MG63 (cell line): ENCODE measurements around the gene C1QTNF6. TPM values are rescaled to one million over a fixed set of nuclear protein-coding genes. Genes with fewer than 3 reads are reported as not detected.

ENCODE experiments used
- DNase-seq: peaks from one replicate; pipeline ENCODE4 v3.0.0-alpha.2; 2020
- H3K27me3 ChIP-seq: fragments of 250-450 bp; sonication (Bioruptor Pico); 2 replicates; pipeline ENCODE4 v1.5.1; 2020; ENCODE audit warnings: mild to moderate bottlenecking, moderate library complexity
- H3K36me3 ChIP-seq: fragments of 250-450 bp; sonication (Bioruptor Pico); 2 replicates; pipeline ENCODE4 v1.5.1; 2020; ENCODE audit warnings: mild to moderate bottlenecking, moderate library complexity
- H3K4me3 ChIP-seq: fragments of 250-450 bp; sonication (Bioruptor Pico); 2 replicates; pipeline ENCODE4 v1.5.1; 2020; ENCODE audit warnings: mild to moderate bottlenecking, moderate library complexity
- H3K9me3 ChIP-seq: fragments of 250-450 bp; sonication (Bioruptor Pico); 2 replicates; pipeline ENCODE4 v1.5.1; 2020; ENCODE audit warnings: mild to moderate bottlenecking, moderate library complexity
- total RNA-seq: library from RNA; depleted of rRNA; stranded (reverse); fragments of >200 nt; shearing (Covaris generic); gene quantifications from 2 replicates; pipeline ENCODE4 v1.2.3, GENCODE V29; 2014; ENCODE audit warnings: low replicate concordance

Gene C1QTNF6
- total RNA-seq, 1 experiment from 2014 or later = 3.9 TPM

GRCh38 chr22:37186228-37186996 lies 1.6 kb downstream of the C1QTNF6 start:
- no peaks in the 10 kb centered on the region for H3K27me3 ChIP-seq
- no peak for DNase-seq
- no peak overlapping the region for H3K4me3 ChIP-seq
- no peaks in the 10 kb centered on the region for H3K9me3 ChIP-seq
- H3K36me3 ChIP-seq = no peaks in the 10 kb centered on the region

- no peak for DNase-seq
- H3K27me3 ChIP-seq = no peaks in the 10 kb centered on the region
- no peaks in the 10 kb centered on the region for H3K9me3 ChIP-seq
- H3K36me3 ChIP-seq = no peaks in the 10 kb centered on the region
- H3K4me3 ChIP-seq = no peak overlapping the region
Observed at GRCh38 chr22:37185646-37186227, 2.3 kb downstream of the C1QTNF6 start.

GRCh38 chr22:37184816-37185541 lies 3.1 kb downstream of the C1QTNF6 start:
- Histone ChIP-seq H3K36me3 (no peaks in the 10 kb centered on the region), H3K9me3 (no peaks in the 10 kb centered on the region), H3K27me3 (no peaks in the 10 kb centered on the region), H3K4me3 (no peak overlapping the region)
- DNase-seq = no peak

- Histone ChIP-seq H3K36me3 (no peaks in the 10 kb centered on the region), H3K4me3 (no peak overlapping the region)
Observed at GRCh38 chr22:37184380-37184755, 3.7 kb downstream of the C1QTNF6 start.

GRCh38 chr22:37183432-37184379 lies 4.3 kb downstream of the C1QTNF6 start:
- Histone ChIP-seq H3K36me3 (no peaks in the 10 kb centered on the region), H3K9me3 (no peaks in the 10 kb centered on the region), H3K27me3 (no peaks in the 10 kb centered on the region), H3K4me3 (no peak overlapping the region)
- no peak for DNase-seq

More at GRCh38 chr22:37184380-37184755, 3.7 kb downstream of the C1QTNF6 start:
- no peak for DNase-seq
- Histone ChIP-seq H3K27me3 (no peaks in the 10 kb centered on the region), H3K9me3 (no peaks in the 10 kb centered on the region)

- Histone ChIP-seq H3K27me3 (no peaks in the 10 kb centered on the region), H3K9me3 (no peaks in the 10 kb centered on the region), H3K36me3 (no peaks in the 10 kb centered on the region), H3K4me3 (no peak overlapping the region)
- DNase-seq = no peak
Observed at GRCh38 chr22:37182949-37183245, 5.2 kb downstream of the C1QTNF6 start.

GRCh38 chr22:37182101-37182948 lies 5.7 kb downstream of the C1QTNF6 start:
- no peaks in the 10 kb centered on the region for H3K27me3 ChIP-seq
- no peaks in the 10 kb centered on the region for H3K9me3 ChIP-seq
- DNase-seq = no peak
- H3K36me3 ChIP-seq = no peaks in the 10 kb centered on the region
- no peak overlapping the region for H3K4me3 ChIP-seq

GRCh38 chr22:37181681-37182080 lies 6.4 kb downstream of the C1QTNF6 start:
- Histone ChIP-seq H3K4me3 (no peak overlapping the region), H3K36me3 (no peaks in the 10 kb centered on the region), H3K27me3 (no peaks in the 10 kb centered on the region), H3K9me3 (no peaks in the 10 kb centered on the region)
- no peak for DNase-seq

- Histone ChIP-seq H3K27me3 (no peaks in the 10 kb centered on the region), H3K36me3 (no peaks in the 10 kb centered on the region), H3K4me3 (no peak overlapping the region), H3K9me3 (no peaks in the 10 kb centered on the region)
- no peak for DNase-seq
Observed at GRCh38 chr22:37180531-37181231, 7.4 kb downstream of the C1QTNF6 start.

GRCh38 chr22:37179622-37180420 lies 8.2 kb downstream of the C1QTNF6 start:
- no peaks in the 10 kb centered on the region for H3K27me3 ChIP-seq
- no peaks in the 10 kb centered on the region for H3K9me3 ChIP-seq
- H3K4me3 ChIP-seq = no peak overlapping the region
- DNase-seq = no peak
- H3K36me3 ChIP-seq = no peaks in the 10 kb centered on the region

- H3K4me3 ChIP-seq = no peak overlapping the region
- no peak for DNase-seq
- no peaks in the 10 kb centered on the region for H3K27me3 ChIP-seq
- no peaks in the 10 kb centered on the region for H3K36me3 ChIP-seq
- no peaks in the 10 kb centered on the region for H3K9me3 ChIP-seq
Observed at GRCh38 chr22:37179126-37179470, 8.9 kb downstream of the C1QTNF6 start.

- H3K36me3 ChIP-seq = no peaks in the 10 kb centered on the region
- H3K4me3 ChIP-seq = no peak overlapping the region
- no peaks in the 10 kb centered on the region for H3K27me3 ChIP-seq
- no peaks in the 10 kb centered on the region for H3K9me3 ChIP-seq
- DNase-seq = no peak
Observed at GRCh38 chr22:37178350-37179125, 9.5 kb downstream of the C1QTNF6 start.

GRCh38 chr22:37177755-37178154 lies 10.3 kb downstream of the C1QTNF6 start:
- Histone ChIP-seq H3K9me3 (no peaks in the 10 kb centered on the region), H3K36me3 (no peaks in the 10 kb centered on the region), H3K4me3 (no peak overlapping the region), H3K27me3 (no peaks in the 10 kb centered on the region)
- DNase-seq = no peak

- DNase-seq = no peak
- no peak overlapping the region for H3K4me3 ChIP-seq
Observed at GRCh38 chr22:37177221-37177620, 10.8 kb downstream of the C1QTNF6 start.

More at GRCh38 chr22:37177221-37177620, 10.8 kb downstream of the C1QTNF6 start:
- Histone ChIP-seq H3K36me3 (no peaks in the 10 kb centered on the region), H3K9me3 (no peaks in the 10 kb centered on the region), H3K27me3 (no peaks in the 10 kb centered on the region)
